Activated T-helper 9 cell treated with anti-CD3 and anti-CD28 coated beads, Interleukin-2, amount 50 U/mL, for 16 hours (primary cell): ENCODE results near the gene PTPRE.
A peak's percentile ranks its signal among the peaks of the same experiment; 100 is the strongest.

Source experiments
- DNase-seq: peaks from one replicate; pipeline ENCODE4 v3.0.0-alpha.2; 2020; ENCODE audit warnings: low read depth

PTPRE gene

DNA sequence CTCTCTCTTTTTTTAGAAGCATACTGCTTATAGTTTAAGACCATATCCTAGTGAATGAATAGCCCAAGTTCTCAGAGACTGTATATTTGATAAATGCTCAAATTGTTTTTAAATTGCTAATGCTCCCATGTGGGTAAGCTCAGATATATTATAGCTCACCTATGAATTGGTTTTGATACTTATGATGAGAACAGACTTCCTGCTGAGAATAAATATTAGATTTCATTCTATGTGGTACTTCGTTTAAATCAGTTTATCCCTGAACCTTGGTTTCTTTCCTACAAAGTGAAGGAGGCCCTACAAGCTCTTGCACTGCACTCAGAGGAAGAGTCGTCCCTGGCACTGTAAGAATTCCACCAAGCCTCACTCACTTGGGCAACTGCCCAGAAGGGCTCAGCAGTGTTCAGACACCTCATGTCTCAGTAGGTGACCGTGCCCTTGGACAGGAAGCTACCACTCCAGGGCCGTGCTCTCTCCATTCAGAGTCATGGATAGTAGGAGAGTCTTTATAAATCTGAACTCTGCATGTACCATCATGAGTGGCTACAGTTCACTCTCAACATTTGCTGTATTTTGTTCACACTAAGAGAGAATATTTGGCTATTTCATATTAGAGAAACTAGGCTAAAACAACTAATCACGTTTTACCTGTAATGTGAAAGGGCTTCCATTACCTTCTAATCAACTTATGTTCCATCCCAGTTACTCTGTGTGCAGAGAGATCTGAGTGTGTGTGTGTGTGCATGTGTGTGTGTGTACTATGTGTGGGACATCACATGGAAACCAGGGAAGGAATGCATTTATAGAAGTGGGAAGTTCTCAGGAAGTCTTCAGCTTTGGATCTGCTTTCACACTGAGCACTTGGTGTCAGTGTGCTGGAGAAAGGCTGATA lies 93.8 kb downstream of the PTPRE start:
- no peak for DNase-seq

DNA sequence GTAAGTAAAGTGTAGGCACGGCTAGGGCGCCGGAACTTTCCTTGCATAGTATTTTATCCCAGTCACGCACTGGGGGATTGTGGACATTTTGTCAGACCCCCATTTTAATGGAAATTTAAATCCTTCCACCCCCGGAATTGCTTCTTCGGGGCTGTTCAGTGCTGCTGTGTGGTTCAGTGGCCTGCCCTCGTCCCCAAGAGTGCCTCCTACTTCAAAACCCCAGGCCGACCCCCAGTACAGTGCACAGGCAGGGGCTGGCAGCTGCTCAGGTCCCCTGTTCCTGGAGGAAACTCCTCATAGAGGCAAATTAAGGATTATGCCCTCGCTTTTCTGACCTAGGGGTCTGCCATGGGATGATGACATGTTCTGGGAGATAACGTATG lies 94.5 kb downstream of the PTPRE start:
- no peak for DNase-seq

DNA sequence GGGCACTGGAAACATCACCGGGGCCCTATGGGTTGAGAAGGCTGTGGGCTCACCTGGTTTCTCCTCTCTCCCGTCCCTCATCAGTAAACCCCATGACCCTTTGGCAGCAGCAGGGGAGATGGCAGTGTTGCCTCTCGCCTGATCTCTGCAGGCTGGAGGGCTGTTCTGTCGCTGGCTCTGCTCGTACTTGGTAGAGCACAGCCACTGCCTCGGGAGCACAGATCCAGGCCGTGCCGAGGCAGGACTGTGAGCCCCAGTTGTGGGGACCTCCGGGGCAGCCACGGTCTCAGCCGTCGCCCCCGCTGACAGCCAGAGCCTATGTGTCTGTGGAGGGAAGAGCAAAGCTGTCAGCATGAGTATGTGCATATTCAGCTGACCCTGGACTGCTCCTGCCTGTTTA lies 94.9 kb downstream of the PTPRE start:
- no peak for DNase-seq

DNA sequence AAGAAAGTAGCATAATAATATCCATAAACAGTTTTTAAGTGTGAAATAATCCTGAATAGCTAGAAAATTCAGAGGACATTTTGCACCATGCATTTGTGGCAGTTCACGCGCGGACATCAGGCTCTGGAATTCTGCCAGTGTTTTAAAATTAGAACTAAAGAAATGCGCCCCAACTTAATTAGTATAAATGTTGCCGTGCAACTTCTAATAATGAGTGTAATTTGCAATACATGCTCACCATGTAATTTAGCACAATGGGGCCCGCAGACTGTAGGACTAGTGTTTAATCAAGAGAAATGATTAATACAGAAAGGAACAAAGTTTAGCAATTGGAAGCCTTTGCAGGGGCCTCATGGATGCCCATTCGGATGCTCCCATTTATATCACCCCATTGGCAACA lies 96.6 kb downstream of the PTPRE start:
- no peak for DNase-seq

DNA sequence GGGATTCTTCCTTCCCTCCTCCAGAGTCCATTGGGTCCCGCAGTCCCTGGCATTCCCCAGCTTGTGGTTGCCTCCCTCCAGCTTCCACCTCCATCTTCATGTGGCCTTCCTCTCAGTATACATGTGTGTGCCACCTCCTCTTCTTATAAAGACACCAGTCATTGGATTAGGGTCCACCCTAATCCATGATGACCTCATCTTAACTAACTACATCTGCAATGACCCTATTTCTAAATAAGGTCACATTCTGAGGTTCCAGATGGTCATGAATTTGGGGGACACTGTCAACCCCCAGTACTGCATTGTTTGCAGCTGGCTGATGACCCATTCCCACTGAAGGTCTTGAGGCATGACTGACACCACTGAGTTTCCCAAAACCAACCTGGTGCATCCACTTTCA lies 99.0 kb downstream of the PTPRE start:
- no peak for DNase-seq

DNA sequence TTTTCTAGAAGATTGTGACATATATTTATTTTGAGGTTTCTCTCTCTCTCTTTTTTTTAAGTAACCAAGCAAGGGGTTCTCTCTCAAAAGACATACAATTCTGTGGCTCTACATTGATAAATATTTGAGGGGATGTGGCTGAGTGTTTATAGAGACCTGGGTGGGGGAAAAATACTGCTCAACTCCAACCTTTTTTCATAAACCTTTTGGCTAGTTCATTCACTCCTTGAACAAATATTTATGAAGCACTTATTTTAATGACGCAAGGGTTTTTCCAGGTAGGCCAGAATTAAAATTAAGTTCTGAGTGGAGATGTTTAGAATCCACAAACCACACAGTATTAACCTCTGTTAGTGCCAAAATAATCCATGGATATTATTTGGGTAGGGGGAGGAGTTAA lies 100.2 kb downstream of the PTPRE start:
- no peak for DNase-seq

DNA sequence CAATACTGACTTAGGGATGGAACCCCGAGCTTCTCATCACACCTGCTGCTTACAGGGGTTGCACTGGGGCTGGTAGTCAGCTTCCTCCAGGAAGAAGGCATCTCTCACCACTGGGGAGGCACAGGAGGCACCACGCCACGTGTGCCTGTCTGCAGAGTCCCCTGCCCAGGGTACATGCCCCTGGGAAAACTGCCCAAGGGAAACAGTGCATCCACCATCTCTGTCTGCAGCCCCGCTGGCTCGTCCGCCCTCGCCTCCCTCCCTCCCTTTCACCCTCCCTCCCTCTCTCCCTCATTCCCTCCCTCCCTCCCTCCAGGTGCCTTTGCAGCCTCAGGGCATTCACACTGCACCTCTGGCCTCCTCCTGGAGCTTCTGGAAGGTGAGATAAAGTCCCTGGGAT lies 101.1 kb downstream of the PTPRE start:
- DNase-seq = no peak

DNA sequence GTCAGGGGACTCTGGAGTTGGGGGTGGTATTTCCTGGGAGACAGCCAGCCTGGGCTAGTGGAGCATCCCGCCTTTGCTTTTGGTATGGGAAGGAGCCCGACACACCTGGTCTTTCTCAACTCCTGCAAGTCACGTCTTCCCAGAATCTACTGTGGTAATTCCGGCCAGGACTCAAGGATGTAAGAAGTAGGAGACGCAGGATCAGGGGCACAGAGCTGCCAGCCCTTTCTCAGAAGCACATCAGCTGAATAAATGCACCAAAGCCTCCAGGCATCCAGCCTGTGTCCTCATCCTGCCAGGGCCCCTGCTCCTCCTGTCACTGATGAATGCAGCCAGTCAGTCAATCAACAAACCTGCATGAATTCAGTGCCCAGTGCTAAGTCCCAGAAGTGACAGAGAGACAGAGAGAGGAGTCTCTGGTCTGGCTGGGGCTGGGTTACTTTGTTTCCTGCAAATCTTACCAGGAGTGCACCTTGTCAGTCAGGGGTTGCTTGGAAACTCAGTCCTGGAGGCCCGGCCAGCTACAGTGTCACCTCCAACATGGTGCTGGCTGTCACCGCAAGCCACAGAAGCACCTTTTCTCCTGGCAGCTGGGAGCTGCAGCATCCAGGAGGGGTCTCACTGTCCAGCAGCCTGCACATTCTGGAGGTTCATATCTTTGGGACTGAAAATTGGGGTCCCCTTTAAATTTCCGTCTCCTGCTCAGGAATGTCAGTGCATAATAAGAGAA lies 101.8 kb downstream of the PTPRE start:
- no peak for DNase-seq

DNA sequence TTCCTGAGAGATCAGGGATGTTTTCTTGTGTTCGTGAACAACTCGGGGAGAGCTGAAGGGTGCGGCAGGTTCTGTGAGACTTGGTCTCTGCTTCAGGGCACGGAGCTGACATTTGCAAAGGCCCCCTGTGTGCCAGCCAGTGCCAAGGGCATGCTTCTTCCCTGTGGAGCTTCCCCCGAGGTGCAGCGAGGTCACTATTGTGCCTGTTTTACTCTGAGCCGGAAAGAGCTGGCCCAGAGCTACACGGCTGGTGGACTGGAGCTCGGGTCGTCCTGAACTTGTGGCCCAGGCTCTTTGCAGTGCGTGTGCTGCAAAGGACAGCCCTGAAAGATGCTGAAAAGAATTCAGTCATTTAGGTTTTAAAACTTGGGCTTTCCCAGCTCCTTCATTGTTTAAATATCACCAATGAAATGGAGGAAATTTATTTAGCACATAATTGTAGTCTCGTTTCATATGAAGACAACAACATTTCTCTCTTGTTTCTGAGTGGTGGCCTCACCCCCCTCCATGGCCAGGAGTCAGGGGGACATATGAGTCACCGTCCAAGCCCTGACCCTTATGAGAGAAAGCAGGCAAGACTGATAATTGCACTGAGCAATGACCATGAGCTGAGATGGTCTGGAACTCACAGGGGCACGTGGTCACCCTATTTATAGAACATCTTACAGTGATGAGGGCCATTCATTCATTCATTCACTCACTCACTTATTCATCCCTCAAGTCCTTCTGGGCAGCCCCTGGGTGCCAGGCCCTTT lies 102.6 kb downstream of the PTPRE start:
- no peak for DNase-seq

DNA sequence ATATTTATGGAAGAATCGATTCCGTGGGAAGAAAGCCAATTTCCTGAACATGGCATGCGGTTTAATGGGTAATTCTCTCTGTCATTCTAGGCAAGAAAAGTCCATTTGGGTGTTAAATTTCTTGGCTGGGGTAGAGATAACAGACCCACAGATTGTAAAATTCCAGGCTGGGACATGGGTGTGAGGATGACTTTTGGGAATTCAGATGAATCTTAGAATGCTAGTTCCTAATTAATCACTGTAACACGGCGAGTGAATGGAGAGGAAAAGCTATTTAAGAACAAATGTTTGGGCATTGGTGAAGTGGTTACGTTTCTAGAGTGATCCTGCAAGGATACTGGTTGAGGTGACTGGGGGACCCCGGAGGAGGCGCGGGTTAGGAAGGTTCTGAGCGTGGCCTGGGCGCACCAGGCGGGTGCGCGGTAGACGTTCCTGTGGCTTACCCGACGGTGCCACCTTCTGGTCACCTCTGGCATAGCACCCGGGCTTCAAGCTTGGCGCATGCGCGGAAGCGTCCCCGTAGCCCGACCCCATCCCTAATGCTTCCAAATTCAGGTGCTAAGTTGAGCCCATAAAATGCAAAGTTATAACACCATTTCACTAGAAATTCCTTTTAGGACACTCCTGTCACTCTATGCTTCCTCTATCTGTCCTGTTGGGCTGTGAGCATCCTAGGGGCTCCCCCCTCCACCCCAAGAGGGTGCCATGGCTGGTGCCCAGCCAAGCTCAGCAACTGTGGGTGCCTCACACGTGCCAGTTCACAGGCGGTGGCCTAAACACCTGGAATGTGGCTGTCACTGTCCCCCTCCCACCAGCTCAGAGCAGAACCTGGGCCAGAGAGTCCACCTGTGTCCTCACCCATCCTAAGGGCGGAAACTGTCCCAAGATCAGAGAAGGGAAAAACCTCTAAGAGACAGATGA lies 104.4 kb downstream of the PTPRE start:
- peak; percentile 81 for DNase-seq

DNA sequence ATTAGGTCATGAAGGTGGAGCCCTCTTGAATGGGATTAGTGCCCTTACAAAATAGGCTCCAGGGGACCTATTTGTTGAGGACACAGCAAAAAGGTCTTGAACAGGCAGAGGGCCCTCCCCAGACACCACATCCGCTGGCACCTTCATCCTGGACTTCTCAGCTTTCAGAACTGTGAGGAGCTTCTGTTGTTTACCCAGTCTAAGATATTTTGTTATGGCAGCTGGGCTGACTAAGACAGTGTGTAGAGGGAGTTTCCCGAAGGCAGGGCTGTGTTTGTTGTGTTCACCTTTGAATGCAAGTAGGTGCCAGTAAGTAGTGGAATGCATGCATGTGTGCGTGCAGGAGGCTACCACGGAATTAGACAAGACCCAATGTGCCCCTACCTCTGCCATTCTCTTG lies 106.7 kb downstream of the PTPRE start:
- DNase-seq = no peak

DNA sequence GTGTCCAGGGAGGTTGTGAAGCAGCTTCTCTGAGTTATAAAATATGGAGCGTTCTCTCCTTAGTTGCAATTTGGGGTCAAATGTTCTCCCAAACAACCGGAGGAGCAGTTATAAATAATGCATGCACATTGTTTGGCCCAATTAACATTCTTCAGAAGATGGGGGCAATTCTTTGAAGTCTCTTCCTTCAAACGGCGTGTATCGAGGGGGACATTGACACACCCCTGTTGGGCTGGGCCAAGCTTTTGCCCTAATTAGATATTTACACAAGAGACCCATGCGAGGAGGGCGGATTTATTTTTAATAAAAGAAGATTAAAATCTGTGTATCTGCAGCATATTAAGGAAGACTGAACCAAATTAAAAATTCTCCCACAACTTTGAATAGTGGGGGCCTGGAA lies 107.3 kb downstream of the PTPRE start:
- no peak for DNase-seq

DNA sequence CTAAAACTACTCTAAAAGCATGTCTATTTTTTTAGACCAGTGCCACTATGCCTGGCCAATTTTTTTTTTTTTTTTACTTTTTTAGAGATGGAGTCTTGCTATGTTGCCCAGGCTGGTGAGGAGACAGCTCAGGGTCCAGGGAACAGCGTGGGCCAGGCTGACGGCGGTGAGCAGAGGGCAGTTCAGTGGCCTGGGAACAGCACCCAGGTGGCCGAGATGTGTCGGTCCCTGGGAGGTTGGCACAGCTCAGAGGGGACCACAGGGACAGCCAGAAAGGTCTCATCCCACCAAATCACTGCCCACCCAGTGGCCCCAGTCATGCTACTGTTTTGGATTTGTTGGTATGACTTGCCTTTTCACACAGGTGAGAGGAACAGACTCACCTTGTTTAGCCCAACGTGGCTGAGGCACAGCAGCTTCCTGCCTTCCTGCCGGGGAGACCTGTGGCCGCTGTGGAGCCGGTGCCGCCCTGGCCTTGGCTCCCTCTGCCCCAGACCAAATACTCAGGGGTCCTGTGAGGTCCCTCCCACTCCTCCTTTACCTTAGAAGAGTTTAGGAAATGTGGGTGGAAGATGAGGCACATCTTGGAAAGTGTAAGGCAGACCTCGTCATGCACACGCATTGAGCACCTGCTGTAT lies 109.6 kb downstream of the PTPRE start:
- no peak for DNase-seq

DNA sequence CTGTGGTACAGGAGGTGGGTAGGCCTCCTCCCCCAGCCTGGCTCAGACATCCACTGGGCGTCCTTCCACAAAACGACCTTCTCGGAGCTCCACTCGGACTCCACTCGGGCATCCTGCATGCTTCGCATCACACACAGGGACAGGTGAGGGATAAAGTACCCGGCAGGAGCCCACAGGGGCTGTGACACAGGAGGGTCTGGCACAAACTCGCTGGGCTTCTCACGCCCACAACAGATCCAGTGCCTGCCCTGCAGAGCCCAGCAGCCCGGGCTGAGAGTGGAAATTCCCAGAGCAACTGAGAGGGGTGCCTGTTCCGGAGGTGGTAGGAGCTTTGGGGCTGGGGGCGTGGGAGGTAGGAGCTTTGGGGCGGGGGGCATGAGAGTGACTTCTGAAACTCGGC lies 110.9 kb downstream of the PTPRE start:
- no peak for DNase-seq

DNA sequence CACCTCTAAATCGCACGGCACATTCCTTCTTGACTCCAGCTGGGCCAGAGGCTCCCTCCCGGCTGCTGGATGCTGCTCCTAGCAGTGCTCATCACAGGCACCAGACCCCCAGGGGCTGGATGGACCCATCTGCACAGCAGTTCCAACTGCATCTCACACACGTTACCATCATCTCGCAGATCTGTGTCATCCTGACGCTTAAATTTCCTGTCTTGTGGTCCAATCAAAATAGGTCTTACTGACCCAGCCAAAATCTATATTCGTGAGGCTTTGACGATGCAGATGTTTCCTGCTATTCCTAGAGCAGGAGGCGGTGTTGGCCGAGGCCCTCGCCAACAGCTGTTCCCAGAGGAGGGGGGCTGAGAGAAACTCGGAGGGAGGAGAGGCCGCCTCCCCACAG lies 111.3 kb downstream of the PTPRE start:
- DNase-seq = no peak

DNA sequence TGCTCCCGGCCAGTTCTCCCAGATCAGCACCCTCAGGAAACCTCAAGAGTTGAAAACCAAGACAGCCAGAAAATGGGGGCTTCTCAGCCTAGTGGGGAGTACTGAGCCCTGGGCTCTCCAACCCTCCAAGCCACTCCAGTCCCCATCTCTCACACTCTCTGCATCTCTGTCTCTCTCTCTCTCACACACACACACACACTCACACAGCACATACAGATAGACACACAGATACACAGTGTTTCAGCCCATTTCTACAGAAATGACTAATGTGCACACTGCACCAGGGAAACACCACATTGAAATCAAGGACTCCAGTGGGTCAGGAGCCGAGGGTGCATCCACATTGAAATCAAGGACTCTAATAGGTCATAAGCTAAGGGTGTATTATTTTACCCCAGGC lies 111.8 kb downstream of the PTPRE start:
- DNase-seq = no peak

DNA sequence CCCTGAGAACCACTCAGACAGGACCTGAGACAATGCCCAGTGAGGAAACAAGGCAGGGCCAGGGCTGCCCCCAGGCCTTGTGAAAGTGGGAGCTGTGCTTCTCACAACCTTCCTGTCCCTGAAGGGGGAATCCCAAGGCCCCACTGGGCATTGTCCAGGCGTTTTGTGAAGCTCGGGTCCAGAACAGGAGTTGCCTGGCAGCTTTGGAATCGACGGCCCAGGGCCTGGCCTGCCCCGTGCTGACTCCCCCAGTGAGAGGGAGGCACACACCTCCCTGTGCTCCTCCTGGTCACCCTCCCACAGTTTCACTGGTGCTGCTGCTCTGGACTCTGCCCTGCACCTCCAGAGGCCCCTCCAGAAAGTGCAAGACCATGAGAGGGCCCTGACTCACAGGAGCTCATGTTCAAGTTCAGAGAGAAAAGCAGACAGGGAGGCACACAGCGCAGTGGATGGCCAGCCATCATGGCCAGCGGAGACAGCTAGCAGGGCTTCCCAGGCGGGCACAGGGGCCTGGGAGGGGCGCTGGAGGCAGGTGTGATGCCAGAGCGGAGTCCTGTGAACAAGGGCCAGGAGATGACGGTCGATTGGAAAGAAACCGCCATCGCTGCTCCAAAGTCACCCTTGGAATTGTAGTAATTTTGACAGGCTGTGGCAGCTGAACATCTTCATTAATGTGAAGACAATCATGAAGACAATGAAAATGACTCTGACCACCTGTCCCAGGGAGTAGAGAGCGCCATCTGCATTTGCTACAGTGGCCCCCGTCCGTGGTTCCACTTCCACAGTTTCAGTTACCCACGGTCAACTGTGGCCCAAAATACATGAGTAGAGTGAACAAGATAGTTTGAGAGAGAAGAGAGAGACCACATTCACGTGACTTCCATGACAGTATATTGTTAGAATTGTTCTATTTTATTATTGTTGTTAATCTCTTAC lies 115.6 kb downstream of the PTPRE start:
- no peak for DNase-seq

DNA sequence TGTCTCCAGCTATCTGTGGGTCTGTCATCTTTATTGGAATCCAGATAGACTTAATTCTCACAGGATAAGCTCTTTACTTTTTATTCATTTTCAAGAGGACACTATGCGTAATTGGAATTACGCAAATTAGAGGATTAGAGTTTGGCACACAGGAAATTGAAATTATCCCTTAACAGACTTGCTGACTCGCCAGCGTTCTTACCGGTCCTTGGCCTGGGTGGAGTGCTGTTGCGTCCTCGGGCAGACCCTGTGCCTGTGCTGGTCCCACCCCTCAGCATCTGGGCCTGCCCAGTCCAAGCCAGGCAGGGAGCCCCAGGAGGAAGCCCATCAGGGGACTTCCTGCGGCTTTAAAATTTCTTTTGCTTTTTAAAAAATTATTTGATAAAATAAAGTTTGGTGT lies 117.5 kb downstream of the PTPRE start:
- DNase-seq = no peak

DNA sequence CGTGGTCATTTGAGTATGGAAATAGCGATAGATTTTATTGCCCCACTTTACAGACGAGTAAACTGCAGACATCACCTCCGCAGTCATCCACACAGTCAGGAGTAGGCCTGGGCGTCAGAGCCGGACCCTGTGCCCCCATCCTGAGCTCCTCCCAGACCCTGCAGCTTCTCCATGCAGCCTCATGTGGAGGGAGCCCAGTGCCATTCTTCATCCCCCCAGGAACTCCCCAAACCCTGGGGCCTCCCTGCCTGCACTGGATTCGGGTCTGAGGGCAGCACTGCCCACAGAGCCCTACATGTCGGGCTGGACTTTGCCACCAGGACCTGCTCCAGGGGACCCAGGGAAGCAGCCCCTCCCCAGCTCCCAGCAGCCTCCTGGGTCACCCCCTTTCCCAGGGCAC lies 118.5 kb downstream of the PTPRE start:
- no peak for DNase-seq

DNA sequence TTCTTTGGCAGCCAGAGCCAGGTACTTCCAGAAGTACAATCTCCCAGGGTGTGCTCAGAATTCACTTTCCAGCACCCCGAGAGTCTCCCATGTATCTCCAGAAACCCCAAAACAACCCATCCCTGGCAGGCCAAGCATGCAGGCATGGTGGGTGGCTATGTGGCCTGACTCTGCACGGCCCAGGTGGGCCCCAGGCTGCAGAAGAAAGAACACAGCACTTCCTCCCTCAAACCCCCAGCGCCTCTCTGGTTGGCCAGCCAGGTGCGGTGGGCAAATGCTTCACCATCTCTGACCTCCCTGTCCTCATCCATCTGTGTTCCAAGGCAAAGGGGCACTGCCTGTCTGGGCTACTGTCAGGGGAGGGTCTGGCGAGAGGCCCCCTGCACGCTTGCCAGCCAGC lies 119.0 kb downstream of the PTPRE start:
- DNase-seq = no peak
